Liver (tissue), 9 donors: ENCODE results near the gene MYG1. TPM values are rescaled to one million over a fixed set of nuclear protein-coding genes. Genes with fewer than 3 reads are reported as not detected.

Source experiments
- DNase-seq: peaks from one replicate; pipeline ENCODE4 v3.0.0-alpha.2; 2017; ENCODE audit warnings: low spot score
- H3K27ac ChIP-seq, 2 donors: one replicate each; pipeline ENCODE4 v1.7.0; 2013; ENCODE audit warnings: inconsistent platforms in 2 of 2, low read length in 2 of 2, control low read depth in 1 of 2, low read depth in 1 of 2, mild to moderate bottlenecking in 1 of 2
- H3K27me3 ChIP-seq, 4 donors: one replicate each; pipeline versions ENCODE4 v1.6.1 to v1.7.0; 2013; ENCODE audit warnings: low read length in 3 of 4, inconsistent platforms in 1 of 4, mild to moderate bottlenecking in 1 of 4, moderate library complexity in 1 of 4; ENCODE audit not compliant: control insufficient read depth in 4 of 4, insufficient read depth in 4 of 4
- H3K36me3 ChIP-seq, 4 donors: one replicate each; pipeline versions ENCODE4 v1.6.1 to v1.7.0; 2013; ENCODE audit warnings: low read length in 3 of 4, mild to moderate bottlenecking in 3 of 4, low read depth in 1 of 4, moderate library complexity in 1 of 4; ENCODE audit not compliant: control insufficient read depth in 4 of 4, insufficient read depth in 3 of 4
- H3K4me1 ChIP-seq, 4 donors: one replicate each; pipeline versions ENCODE4 v1.6.1 to v1.7.0; 2013; ENCODE audit warnings: low read length in 3 of 4, mild to moderate bottlenecking in 3 of 4, moderate library complexity in 1 of 4; ENCODE audit not compliant: control insufficient read depth in 4 of 4, insufficient read depth in 4 of 4
- H3K4me3 ChIP-seq, 3 donors: one replicate each; pipeline versions ENCODE4 v1.6.1 to v1.7.0; 2013; ENCODE audit warnings: low read length in 3 of 3, control low read depth in 1 of 3, low read depth in 1 of 3, mild to moderate bottlenecking in 1 of 3
- H3K9ac ChIP-seq, 2 donors: one replicate each; pipeline ENCODE4 v1.7.0; 2013; ENCODE audit warnings: low read length in 2 of 2, mild to moderate bottlenecking in 2 of 2, moderate library complexity in 2 of 2, control low read depth in 1 of 2, low read depth in 1 of 2
- H3K9me3 ChIP-seq, 4 donors: one replicate each; pipeline versions ENCODE4 v1.6.1 to v1.7.0; 2013; ENCODE audit warnings: low read length in 3 of 4; ENCODE audit not compliant: control insufficient read depth in 4 of 4
- ATF3 ChIP-seq: IDR thresholded peaks from 2 replicates; pipeline ENCODE4 v1.6.1; 2016; ENCODE audit warnings: antibody characterized with exemption
- CTCF ChIP-seq: fragments of 150-350 bp; IDR thresholded peaks from 2 replicates; pipeline ENCODE4 v1.5.1; 2017; ENCODE audit warnings: improper control_type of control experiment, low read depth, low read length; ENCODE audit not compliant: missing input control
- EGR1 ChIP-seq, 2 donors: IDR thresholded peaks; 2 replicates each; pipeline ENCODE4 v1.6.1; 2016 to 2018; ENCODE audit warnings: antibody characterized with exemption in 2 of 2, low read depth in 2 of 2
- FOXA1 ChIP-seq: IDR thresholded peaks from 2 replicates; pipeline ENCODE4 v1.6.1; 2016; ENCODE audit warnings: antibody characterized with exemption
- FOXA2 ChIP-seq: IDR thresholded peaks from 2 replicates; pipeline ENCODE4 v1.6.1; 2016; ENCODE audit warnings: antibody characterized with exemption
- GABPA ChIP-seq, 2 donors: IDR thresholded peaks in 1 of 2; conservative IDR thresholded peaks in 1 of 2; 2 replicates each; pipeline ENCODE4 v1.6.1; 2016; ENCODE audit warnings: antibody characterized with exemption in 2 of 2, mild to moderate bottlenecking in 1 of 2, moderate library complexity in 1 of 2
- HNF4G ChIP-seq: IDR thresholded peaks from 2 replicates; pipeline ENCODE4 v1.6.1; 2016; ENCODE audit warnings: antibody characterized with exemption
- MAX ChIP-seq: IDR thresholded peaks from 2 replicates; pipeline ENCODE4 v1.6.1; 2016; ENCODE audit warnings: antibody characterized with exemption
- NR2F2 ChIP-seq: IDR thresholded peaks from 2 replicates; pipeline ENCODE4 v1.6.1; 2016; ENCODE audit warnings: antibody characterized with exemption
- RAD21 ChIP-seq, 2 donors: IDR thresholded peaks; 2 replicates each; pipeline ENCODE4 v1.6.1; 2016; ENCODE audit warnings: antibody characterized with exemption in 2 of 2, mild to moderate bottlenecking in 2 of 2
- REST ChIP-seq: IDR thresholded peaks from 2 replicates; pipeline ENCODE4 v1.6.1; 2016; ENCODE audit warnings: antibody characterized with exemption, mild to moderate bottlenecking
- RXRA ChIP-seq, 2 donors: IDR thresholded peaks; 2 replicates each; pipeline ENCODE4 v1.6.1; 2017 to 2018; ENCODE audit warnings: antibody characterized with exemption in 2 of 2, mild to moderate bottlenecking in 1 of 2
- SP1 ChIP-seq: IDR thresholded peaks from 2 replicates; pipeline ENCODE4 v1.6.1; 2018; ENCODE audit warnings: antibody characterized with exemption, mild to moderate bottlenecking
- TAF1 ChIP-seq: conservative IDR thresholded peaks from 2 replicates; pipeline ENCODE4 v1.6.1; 2016; ENCODE audit warnings: antibody characterized with exemption, mild to moderate bottlenecking
- ZBTB33 ChIP-seq: IDR thresholded peaks from 2 replicates; pipeline ENCODE4 v1.6.1; 2016; ENCODE audit warnings: antibody characterized with exemption
- WGBS: extraction: QIAGEN DNeasy Blood & Tissue Kit; methylation state at CpG from one replicate; pipeline ENCODE4 v1.1.7; 2013; 5-methylcytosine and 5-hydroxymethylcytosine counted together
- polyA plus RNA-seq, 2 donors: library from polyadenylated mRNA; stranded (reverse) in 1 of 2; unstranded in 1 of 2; fragments of 200-250 nt in 1 of 2; fragments of >200 nt in 1 of 2; fragmentation: Nextera tagmentation in 1 of 2; extraction: Ambion mirVana in 1 of 2; gene quantifications; one replicate each; pipeline versions ENCODE4 v1.2.1 to v1.2.3, GENCODE V29; 2013 to 2015
- total RNA-seq, 2 donors: library from RNA; depleted of rRNA; stranded (reverse); fragments of >200 nt; gene quantifications; one replicate each; pipeline ENCODE4 v1.2.3, GENCODE V29; 2014
- donor health status: healthy.
- donor health status: healthy.
- donor health status: healthy.
- donor health status: healthy.
- donor health status: healthy.

MYG1 gene
- total and polyA plus RNA-seq, 4 donors: 15.0 to 28.0 (median 19.3) TPM

GRCh38 chr12:53320352-53321195 lies 21.1 kb downstream of the MYG1 start:
- no peak for DNase-seq
- Histone ChIP-seq H3K9ac (peak overlapping the region; percentile 76 to 90), H3K9me3 (no peaks in the 10 kb centered on the region), H3K4me1 (peaks cover 3 to 32% (median 26%) of the 10 kb centered on the region in 4 donors), H3K4me3 (peak overlapping the region; percentile 61 to 90 (median 71)), H3K36me3 (peaks cover 0 to 15% (median 10%) of the 10 kb centered on the region in 4 donors), H3K27me3 (no peaks in the 10 kb centered on the region), H3K27ac (peak overlapping the region; percentile 87 to 96)
- 45% methylated on average over 10 of the region's 10 CpGs for WGBS
- no peak for TF ChIP-seq NR2F2
- TF ChIP-seq FOXA1: no peak
- no peak for TF ChIP-seq ATF3
- no peak for TF ChIP-seq SP1
- TF ChIP-seq TAF1: peak; percentile 6

- peak overlapping the region; percentile 56 to 73 (median 61) for H3K4me3 ChIP-seq
- peaks cover 0 to 3% (median 0%) of the 10 kb centered on the region in 4 donors for H3K36me3 ChIP-seq
- no peaks in the 10 kb centered on the region for H3K9me3 ChIP-seq
- peak overlapping the region; percentile 81 to 94 for H3K27ac ChIP-seq
- peaks cover 3 to 37% (median 26%) of the 10 kb centered on the region in 4 donors for H3K4me1 ChIP-seq
- TF ChIP-seq RXRA (IDR thresholded peaks at IDR 0.05) (peak in 1 of 2 donors; percentile 7), ATF3 (no peak)
- peak; percentile 63 for DNase-seq
- WGBS: 20% methylated on average over 28 of the region's 28 CpGs
- H3K27me3 ChIP-seq: no peaks in the 10 kb centered on the region
- H3K9ac ChIP-seq: peak overlapping the region; percentile 65 to 66
Observed at GRCh38 chr12:53324113-53324778, 24.8 kb downstream of the MYG1 start.

- H3K9me3 ChIP-seq: no peaks in the 10 kb centered on the region
- peak; percentile 90 for DNase-seq
- no peaks in the 10 kb centered on the region for H3K27me3 ChIP-seq
- peak overlapping the region; percentile 56 to 73 (median 61) for H3K4me3 ChIP-seq
- peak overlapping the region; percentile 65 to 66 for H3K9ac ChIP-seq
- peak overlapping the region; percentile 81 to 94 for H3K27ac ChIP-seq
- H3K4me1 ChIP-seq: peaks cover 3 to 37% (median 26%) of the 10 kb centered on the region in 4 donors
- WGBS: under 1% methylated on average over 69 of the region's 69 CpGs
- no peaks in the 10 kb centered on the region for H3K36me3 ChIP-seq
- TF ChIP-seq GABPA (IDR thresholded peaks at IDR 0.05 in 1 of 2, conservative IDR thresholded peaks at IDR 0.05 in 1 of 2) (peak in 1 of 2 donors; percentile 62), FOXA2 (no peak), ZBTB33 (no peak), FOXA1 (no peak), HNF4G (peak; percentile 23), ATF3 (peak; percentile 24), MAX (no peak), CTCF (peak; percentile 65), EGR1 (IDR thresholded peaks at IDR 0.05; ENCODE audit: low read depth in 2 of 2) (no peak), REST (peak; percentile 45), RAD21 (IDR thresholded peaks at IDR 0.05) (peak; percentile 80 to 83)
Observed at GRCh38 chr12:53324779-53325510, 25.4 kb downstream of the MYG1 start.
